H1 (cell line): ENCODE data around the gene SNX25. TPM values are rescaled to one million over a fixed set of nuclear protein-coding genes. Genes with fewer than 3 reads are reported as not detected.

ENCODE experiments used
- BACH1 ChIP-seq: IDR thresholded peaks from 2 replicates; pipeline ENCODE4 v1.6.1; 2012; ENCODE audit warnings: low read length, improper control_type of control experiment
- CBX5 ChIP-seq: fragments of 300-800, 300-1000 bp; sonication (generic); IDR thresholded peaks from 2 replicates; pipeline ENCODE4 v1.7.1; 2016; ENCODE audit warnings: antibody characterized with exemption, low read length, low read depth
- CHD1 ChIP-seq: IDR thresholded peaks from 2 replicates; pipeline ENCODE4 v1.6.1; 2012; ENCODE audit warnings: low read depth, low read length, improper control_type of control experiment
- EP300 ChIP-seq, 2 experiments: IDR thresholded peaks; 1 replicate in 1 of 2; 2 replicates in 1 of 2; pipeline ENCODE4 v1.6.1; 2011 to 2012; ENCODE audit warnings: low read depth in 2 of 2, low read length in 2 of 2, mild to moderate bottlenecking in 2 of 2, borderline replicate concordance in 1 of 2, inconsistent platforms in 1 of 2, moderate library complexity in 1 of 2
- EZH2 ChIP-seq: fragments of 200-600 bp; sonication (generic); IDR thresholded peaks from 2 replicates; pipeline ENCODE4 v1.7.1; 2012; ENCODE audit warnings: low read depth, mild to moderate bottlenecking, moderate library complexity, low read length, inconsistent platforms; ENCODE audit not compliant: severe bottlenecking
- HDAC6 ChIP-seq: IDR thresholded peaks from one replicate; pipeline ENCODE4 v1.7.1; 2012; ENCODE audit warnings: low read depth, mild to moderate bottlenecking, inconsistent platforms, low read length, moderate library complexity
- JUND ChIP-seq: IDR thresholded peaks from 2 replicates; pipeline ENCODE4 v1.6.1; 2011; ENCODE audit warnings: mild to moderate bottlenecking, improper control_type of control experiment, low read length
- PHF8 ChIP-seq: fragments of 200-600 bp; sonication (generic); conservative IDR thresholded peaks from 2 replicates; pipeline ENCODE4 v1.7.1; 2012; ENCODE audit warnings: low read depth, mild to moderate bottlenecking, inconsistent platforms, low read length, moderate library complexity
- TBP ChIP-seq: IDR thresholded peaks from 2 replicates; pipeline ENCODE4 v1.6.1; 2011; ENCODE audit warnings: low read depth, low read length, improper control_type of control experiment
- polyA plus RNA-seq, 7 experiments: library from polyadenylated mRNA; depleted of rRNA in 3 of 7; stranded (reverse) in 5 of 7; unstranded in 2 of 7; fragments of >200 nt in 5 of 7; fragments of 200-250 nt in 2 of 7; gene quantifications; 1 replicate in 5 of 7; 2 replicates in 1 of 7; 4 replicates in 1 of 7; pipeline versions ENCODE4 v1.2.1 to v1.2.3, GENCODE V29; 2011 to 2013; ENCODE audit warnings: missing spikeins in 2 of 7, mixed read lengths in 2 of 7
- total RNA-seq: library from RNA; stranded (reverse); fragmentation: NEBNext Ultra II Directional; extraction: Animal tissue kit (Norgen Biotek cat#: 25700); gene quantifications from 2 replicates; pipeline ENCODE4 v1.2.1, GENCODE V29; 2021
- TF ChIP-seq, protein P1 (sequence below): fragments of 300-600 bp; sonication (generic); IDR thresholded peaks from 2 replicates; pipeline ENCODE4 v1.7.1; 2012; ENCODE audit warnings: low read length, moderate library complexity, mild to moderate bottlenecking, inconsistent platforms; ENCODE audit not compliant: insufficient replicate concordance

SNX25 gene
- total and polyA plus RNA-seq, 2 of the 8 experiments (the other 6 are each of a cell fraction or from before 2014, with no cell fraction given), result 5.4 to 19.9 TPM

DNA sequence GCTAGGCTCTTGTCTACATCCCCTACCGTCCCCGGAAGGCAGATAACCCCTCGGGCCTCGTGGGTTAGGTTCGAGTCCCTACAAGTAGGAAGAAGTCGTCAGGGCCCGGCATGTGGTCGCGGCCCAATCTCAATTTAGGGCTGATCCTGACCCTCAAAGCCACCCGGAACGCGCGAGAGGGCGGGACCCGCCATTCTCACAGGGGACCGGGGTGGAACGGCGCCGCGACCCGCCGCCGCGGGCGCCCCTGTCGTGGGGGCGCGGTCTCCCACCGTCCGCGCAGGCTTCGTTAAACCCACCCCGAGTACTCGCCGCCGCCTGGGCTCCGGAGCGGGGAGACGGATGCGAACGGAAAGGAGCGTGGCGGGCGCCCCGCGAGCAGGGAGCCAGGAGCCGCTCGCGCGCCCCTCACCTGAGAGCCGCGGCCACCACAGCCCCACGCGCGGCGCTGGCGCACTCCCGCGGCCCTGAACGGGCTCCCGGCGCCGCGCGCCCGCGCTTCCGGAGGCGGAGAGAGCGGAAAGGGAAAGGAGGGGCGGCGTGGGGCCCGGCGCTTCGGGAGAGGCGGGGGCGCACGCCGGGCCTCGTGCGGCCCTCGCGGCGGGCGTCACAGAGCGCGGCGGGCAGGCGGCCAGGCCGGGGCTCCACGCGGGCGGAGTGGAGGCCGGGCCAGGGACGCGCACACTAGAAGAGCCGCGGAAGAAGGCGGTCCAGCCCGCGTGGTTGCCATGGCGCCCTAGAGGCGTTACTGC is 5.7 kb upstream of the SNX25 start, which contains the start of gene CFAP97 (continued):
- no peak for TF ChIP-seq HDAC6
- TF ChIP-seq EZH2, result peak; percentile 40
- no peak for TF ChIP-seq CBX5
- no peak for TF ChIP-seq JUND
- TF ChIP-seq TBP, result no peak
- TF ChIP-seq, protein P1, sequence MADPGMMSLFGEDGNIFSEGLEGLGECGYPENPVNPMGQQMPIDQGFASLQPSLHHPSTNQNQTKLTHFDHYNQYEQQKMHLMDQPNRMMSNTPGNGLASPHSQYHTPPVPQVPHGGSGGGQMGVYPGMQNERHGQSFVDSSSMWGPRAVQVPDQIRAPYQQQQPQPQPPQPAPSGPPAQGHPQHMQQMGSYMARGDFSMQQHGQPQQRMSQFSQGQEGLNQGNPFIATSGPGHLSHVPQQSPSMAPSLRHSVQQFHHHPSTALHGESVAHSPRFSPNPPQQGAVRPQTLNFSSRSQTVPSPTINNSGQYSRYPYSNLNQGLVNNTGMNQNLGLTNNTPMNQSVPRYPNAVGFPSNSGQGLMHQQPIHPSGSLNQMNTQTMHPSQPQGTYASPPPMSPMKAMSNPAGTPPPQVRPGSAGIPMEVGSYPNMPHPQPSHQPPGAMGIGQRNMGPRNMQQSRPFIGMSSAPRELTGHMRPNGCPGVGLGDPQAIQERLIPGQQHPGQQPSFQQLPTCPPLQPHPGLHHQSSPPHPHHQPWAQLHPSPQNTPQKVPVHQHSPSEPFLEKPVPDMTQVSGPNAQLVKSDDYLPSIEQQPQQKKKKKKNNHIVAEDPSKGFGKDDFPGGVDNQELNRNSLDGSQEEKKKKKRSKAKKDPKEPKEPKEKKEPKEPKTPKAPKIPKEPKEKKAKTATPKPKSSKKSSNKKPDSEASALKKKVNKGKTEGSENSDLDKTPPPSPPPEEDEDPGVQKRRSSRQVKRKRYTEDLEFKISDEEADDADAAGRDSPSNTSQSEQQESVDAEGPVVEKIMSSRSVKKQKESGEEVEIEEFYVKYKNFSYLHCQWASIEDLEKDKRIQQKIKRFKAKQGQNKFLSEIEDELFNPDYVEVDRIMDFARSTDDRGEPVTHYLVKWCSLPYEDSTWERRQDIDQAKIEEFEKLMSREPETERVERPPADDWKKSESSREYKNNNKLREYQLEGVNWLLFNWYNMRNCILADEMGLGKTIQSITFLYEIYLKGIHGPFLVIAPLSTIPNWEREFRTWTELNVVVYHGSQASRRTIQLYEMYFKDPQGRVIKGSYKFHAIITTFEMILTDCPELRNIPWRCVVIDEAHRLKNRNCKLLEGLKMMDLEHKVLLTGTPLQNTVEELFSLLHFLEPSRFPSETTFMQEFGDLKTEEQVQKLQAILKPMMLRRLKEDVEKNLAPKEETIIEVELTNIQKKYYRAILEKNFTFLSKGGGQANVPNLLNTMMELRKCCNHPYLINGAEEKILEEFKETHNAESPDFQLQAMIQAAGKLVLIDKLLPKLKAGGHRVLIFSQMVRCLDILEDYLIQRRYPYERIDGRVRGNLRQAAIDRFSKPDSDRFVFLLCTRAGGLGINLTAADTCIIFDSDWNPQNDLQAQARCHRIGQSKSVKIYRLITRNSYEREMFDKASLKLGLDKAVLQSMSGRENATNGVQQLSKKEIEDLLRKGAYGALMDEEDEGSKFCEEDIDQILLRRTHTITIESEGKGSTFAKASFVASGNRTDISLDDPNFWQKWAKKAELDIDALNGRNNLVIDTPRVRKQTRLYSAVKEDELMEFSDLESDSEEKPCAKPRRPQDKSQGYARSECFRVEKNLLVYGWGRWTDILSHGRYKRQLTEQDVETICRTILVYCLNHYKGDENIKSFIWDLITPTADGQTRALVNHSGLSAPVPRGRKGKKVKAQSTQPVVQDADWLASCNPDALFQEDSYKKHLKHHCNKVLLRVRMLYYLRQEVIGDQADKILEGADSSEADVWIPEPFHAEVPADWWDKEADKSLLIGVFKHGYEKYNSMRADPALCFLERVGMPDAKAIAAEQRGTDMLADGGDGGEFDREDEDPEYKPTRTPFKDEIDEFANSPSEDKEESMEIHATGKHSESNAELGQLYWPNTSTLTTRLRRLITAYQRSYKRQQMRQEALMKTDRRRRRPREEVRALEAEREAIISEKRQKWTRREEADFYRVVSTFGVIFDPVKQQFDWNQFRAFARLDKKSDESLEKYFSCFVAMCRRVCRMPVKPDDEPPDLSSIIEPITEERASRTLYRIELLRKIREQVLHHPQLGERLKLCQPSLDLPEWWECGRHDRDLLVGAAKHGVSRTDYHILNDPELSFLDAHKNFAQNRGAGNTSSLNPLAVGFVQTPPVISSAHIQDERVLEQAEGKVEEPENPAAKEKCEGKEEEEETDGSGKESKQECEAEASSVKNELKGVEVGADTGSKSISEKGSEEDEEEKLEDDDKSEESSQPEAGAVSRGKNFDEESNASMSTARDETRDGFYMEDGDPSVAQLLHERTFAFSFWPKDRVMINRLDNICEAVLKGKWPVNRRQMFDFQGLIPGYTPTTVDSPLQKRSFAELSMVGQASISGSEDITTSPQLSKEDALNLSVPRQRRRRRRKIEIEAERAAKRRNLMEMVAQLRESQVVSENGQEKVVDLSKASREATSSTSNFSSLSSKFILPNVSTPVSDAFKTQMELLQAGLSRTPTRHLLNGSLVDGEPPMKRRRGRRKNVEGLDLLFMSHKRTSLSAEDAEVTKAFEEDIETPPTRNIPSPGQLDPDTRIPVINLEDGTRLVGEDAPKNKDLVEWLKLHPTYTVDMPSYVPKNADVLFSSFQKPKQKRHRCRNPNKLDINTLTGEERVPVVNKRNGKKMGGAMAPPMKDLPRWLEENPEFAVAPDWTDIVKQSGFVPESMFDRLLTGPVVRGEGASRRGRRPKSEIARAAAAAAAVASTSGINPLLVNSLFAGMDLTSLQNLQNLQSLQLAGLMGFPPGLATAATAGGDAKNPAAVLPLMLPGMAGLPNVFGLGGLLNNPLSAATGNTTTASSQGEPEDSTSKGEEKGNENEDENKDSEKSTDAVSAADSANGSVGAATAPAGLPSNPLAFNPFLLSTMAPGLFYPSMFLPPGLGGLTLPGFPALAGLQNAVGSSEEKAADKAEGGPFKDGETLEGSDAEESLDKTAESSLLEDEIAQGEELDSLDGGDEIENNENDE, result no peak
- TF ChIP-seq CHD1, result no peak
- TF ChIP-seq BACH1, result no peak
- TF ChIP-seq EP300 (IDR thresholded peaks at IDR 0.05; ENCODE audit: borderline replicate concordance in 1 of 2, low read depth in 2 of 2, low read length in 2 of 2), result no peak
- TF ChIP-seq PHF8, result peak; percentile 63
